HCT116 (cell line): ENCODE measurements around the gene SLC41A2. TPM values are rescaled to one million over a fixed set of nuclear protein-coding genes. Genes with fewer than 3 reads are reported as not detected.

Source experiments
- ATAC-seq: fragments of 200-7000 bp; cut with Tn5 transposase; 2 replicates; pipeline ENCODE4 v1.9.1; 2020; ENCODE audit warnings: mild to moderate bottlenecking, moderate library complexity
- BruUV-seq: library from RNA; stranded (reverse); fragments of 400-500 nt; replicated peaks from 2 replicates; lab custom pipeline; 2021; lab: Mats Ljungman, UMichigan
- CTCF ChIA-PET: fragments of 300-600 bp; sonication (Branson Sonifier 250); formaldehyde crosslinking; loops from one replicate; lab custom pipeline; 2021; ENCODE audit warnings: antibody characterized with exemption; lab: Charles Lee
- POLR2A ChIA-PET: fragments of 300-600, 350-600 bp; sonication (Branson Sonifier 250); formaldehyde crosslinking; loops from one replicate; lab custom pipeline; 2021; ENCODE audit warnings: antibody characterized with exemption; lab: Charles Lee
- RAD21 ChIA-PET, 2 experiments: fragments of 300-600 bp; sonication (Branson Sonifier 250); formaldehyde crosslinking; loops; one replicate each; lab custom pipeline; 2023; ENCODE audit warnings: low total read pairs in 2 of 2; ENCODE audit not compliant: uncharacterized antibody in 2 of 2, unreplicated experiment in 2 of 2, low non-redundant PET in 1 of 2; lab: Charles Lee
- DNase-seq: peaks from one replicate; pipeline ENCODE4 v3.0.0-alpha.2; 2010; ENCODE audit warnings: low read depth, low spot score
- H2AFZ ChIP-seq: fragments of 200-600 bp; shearing (Covaris generic), sonication (generic); 2 replicates; pipeline ENCODE4 v1.6.1; 2017; ENCODE audit warnings: low read depth, mixed run types, mixed read lengths, antibody characterized with exemption, low read length; ENCODE audit not compliant: poor library complexity, severe bottlenecking
- H3K27ac ChIP-seq: 2 replicates; pipeline ENCODE4 v1.5.1; 2012; ENCODE audit warnings: low read depth, low read length
- H3K27me3 ChIP-seq: fragments of 200-600 bp; sonication (generic); 2 replicates; pipeline ENCODE4 v1.6.1; 2016; ENCODE audit warnings: mixed run types, low read length, mixed read lengths; ENCODE audit not compliant: insufficient read depth
- H3K36me3 ChIP-seq, 2 experiments: fragments of 200-500 bp in 1 of 2; fragments of 200-600 bp in 1 of 2; sonication (Bioruptor generic) in 1 of 2; sonication (generic) in 1 of 2; 2 replicates each; pipeline versions ENCODE4 v1.5.1 to v1.6.1; 2014 to 2016; ENCODE audit warnings: low read length in 2 of 2, inconsistent platforms in 1 of 2, mixed read lengths in 1 of 2, mixed run types in 1 of 2; ENCODE audit not compliant: insufficient read depth in 2 of 2, control insufficient read depth in 1 of 2
- H3K4me1 ChIP-seq, 2 experiments: fragments of 200-600 bp in 1 of 2; sonication (generic) in 1 of 2; 2 replicates each; pipeline versions ENCODE4 v1.5.1 to v1.6.1; 2012 to 2017; ENCODE audit warnings: low read length in 2 of 2, inconsistent platforms in 1 of 2, mild to moderate bottlenecking in 1 of 2, mixed read lengths in 1 of 2, mixed run types in 1 of 2, moderate library complexity in 1 of 2; ENCODE audit not compliant: insufficient read depth in 2 of 2, control insufficient read depth in 1 of 2
- H3K4me2 ChIP-seq: fragments of 200-600 bp; sonication (generic); 2 replicates; pipeline ENCODE4 v1.6.1; 2017; ENCODE audit warnings: mixed run types, low read length, mixed read lengths
- H3K4me3 ChIP-seq, 2 experiments: fragments of 200-600 bp in 1 of 2; sonication (generic) in 1 of 2; replicated peaks in 1 of 2; 2 replicates each; pipeline ENCODE4 v1.5.1; 2011 to 2016; ENCODE audit warnings: low read length in 2 of 2, control low read depth in 1 of 2, low read depth in 1 of 2, mild to moderate bottlenecking in 1 of 2, mixed read lengths in 1 of 2, mixed run types in 1 of 2
- H3K79me2 ChIP-seq: fragments of 200-600 bp; sonication (generic); 2 replicates; pipeline ENCODE4 v1.6.1; 2017; ENCODE audit warnings: mild to moderate bottlenecking, mixed run types, low read length, moderate library complexity, mixed read lengths; ENCODE audit not compliant: insufficient read depth
- H3K9ac ChIP-seq: fragments of 200-600 bp; sonication (generic); 2 replicates; pipeline ENCODE4 v1.6.1; 2016; ENCODE audit warnings: low read length, mixed read lengths
- H3K9me2 ChIP-seq: fragments of 200-600 bp; sonication (generic), shearing (Covaris generic); 2 replicates; pipeline ENCODE4 v1.6.1; 2017; ENCODE audit warnings: mixed run types, mild to moderate bottlenecking, moderate library complexity; ENCODE audit not compliant: insufficient read depth
- H3K9me3 ChIP-seq, 2 experiments: fragments of 200-500 bp in 1 of 2; fragments of 200-600 bp in 1 of 2; sonication (Bioruptor generic) in 1 of 2; sonication (generic) in 1 of 2; 2 replicates each; pipeline ENCODE4 v1.6.1; 2014 to 2017; ENCODE audit warnings: low read length in 2 of 2, mixed read lengths in 2 of 2, inconsistent platforms in 1 of 2, low read depth in 1 of 2, mild to moderate bottlenecking in 1 of 2, mixed run types in 1 of 2, moderate library complexity in 1 of 2; ENCODE audit not compliant: control insufficient read depth in 1 of 2, insufficient read depth in 1 of 2
- H4K20me1 ChIP-seq: fragments of 200-600 bp; sonication (generic), shearing (Covaris generic); 2 replicates; pipeline ENCODE4 v1.6.1; 2017; ENCODE audit warnings: mixed run types, mild to moderate bottlenecking, moderate library complexity; ENCODE audit not compliant: insufficient read depth
- ATF3 ChIP-seq: IDR thresholded peaks from 2 replicates; pipeline ENCODE4 v1.6.1; 2012
- CBX3 ChIP-seq: IDR thresholded peaks from 2 replicates; pipeline ENCODE4 v1.6.1; 2012; ENCODE audit warnings: low read depth
- CEBPB ChIP-seq: IDR thresholded peaks from 2 replicates; pipeline ENCODE4 v1.6.1; 2012; ENCODE audit warnings: low read depth
- EGR1 ChIP-seq: IDR thresholded peaks from 2 replicates; pipeline ENCODE4 v1.6.1; 2012; ENCODE audit warnings: low read depth
- ELF1 ChIP-seq: IDR thresholded peaks from 2 replicates; pipeline ENCODE4 v1.6.1; 2012; ENCODE audit warnings: low read depth, borderline replicate concordance
- EZH2phosphoT487 ChIP-seq: fragments of 200-600 bp; IDR thresholded peaks from 2 replicates; pipeline ENCODE4 v1.6.1; 2018; ENCODE audit warnings: antibody characterized with exemption, borderline replicate concordance
- FOSL1 ChIP-seq: IDR thresholded peaks from 2 replicates; pipeline ENCODE4 v1.6.1; 2012; ENCODE audit warnings: low read depth
- POLR2AphosphoS5 ChIP-seq: IDR thresholded peaks from 2 replicates; pipeline ENCODE4 v1.6.1; 2011; ENCODE audit warnings: mild to moderate bottlenecking, low read depth, low read length, moderate library complexity
- RAD21 ChIP-seq: IDR thresholded peaks from 2 replicates; pipeline ENCODE4 v1.6.1; 2012; ENCODE audit warnings: low read depth, mild to moderate bottlenecking
- SIN3A ChIP-seq: IDR thresholded peaks from 2 replicates; pipeline ENCODE4 v1.6.1; 2012; ENCODE audit warnings: low read depth
- SP1 ChIP-seq: IDR thresholded peaks from 2 replicates; pipeline ENCODE4 v1.6.1; 2012; ENCODE audit warnings: low read depth
- SRF ChIP-seq: IDR thresholded peaks from 2 replicates; pipeline ENCODE4 v1.6.1; 2012; ENCODE audit warnings: low read depth
- TCF7L2 ChIP-seq: IDR thresholded peaks from 2 replicates; pipeline ENCODE4 v1.7.0; 2011; ENCODE audit warnings: borderline replicate concordance, inconsistent platforms; ENCODE audit not compliant: insufficient read depth, insufficient read length; ENCODE audit errors: extremely low read depth
- YY1 ChIP-seq: IDR thresholded peaks from 2 replicates; pipeline ENCODE4 v1.6.1; 2011; ENCODE audit warnings: low read length, low read depth, moderate library complexity, mild to moderate bottlenecking; ENCODE audit not compliant: insufficient replicate concordance; ENCODE audit errors: extremely low read depth
- ZFX ChIP-seq: fragments of 450-650 bp; IDR thresholded peaks from 2 replicates; pipeline ENCODE4 v1.6.1; 2017
- ZNF274 ChIP-seq: fragments of 200-500 bp; sonication (Bioruptor generic); IDR thresholded peaks from 2 replicates; pipeline ENCODE4 v1.6.1; 2014; ENCODE audit warnings: mild to moderate bottlenecking, low read depth, low read length, inconsistent platforms
- intact Hi-C: fragments of 100-400 bp; cut with micrococcal nuclease; formaldehyde crosslinking; loops from 2 replicates; pipeline ENCODE4 v1.10.0; 2022
- total RNA-seq: library from RNA; stranded (reverse); gene quantifications from one replicate; pipeline ENCODE4 v1.2.1, GENCODE V29; 2021; ENCODE audit not compliant: unreplicated experiment
- TF ChIP-seq, protein P1 (sequence below), 3 experiments: fragments of 200-600 bp in 1 of 3; sonication (generic) in 1 of 3; IDR thresholded peaks in 2 of 3; conservative IDR thresholded peaks in 1 of 3; 2 replicates each; pipeline ENCODE4 v1.5.1; 2012 to 2017; ENCODE audit warnings: low read depth in 2 of 3, low read length in 2 of 3, antibody characterized with exemption in 1 of 3, borderline replicate concordance in 1 of 3, control low read depth in 1 of 3, mild to moderate bottlenecking in 1 of 3, mixed read lengths in 1 of 3, mixed run types in 1 of 3, moderate library complexity in 1 of 3; ENCODE audit not compliant: insufficient read depth in 1 of 3
- TF ChIP-seq, protein P2 (sequence below): IDR thresholded peaks from 2 replicates; pipeline ENCODE4 v1.6.1; 2011; ENCODE audit warnings: mild to moderate bottlenecking, low read length, moderate library complexity; ENCODE audit not compliant: insufficient replicate concordance; ENCODE audit errors: extremely low read depth
- TF ChIP-seq, protein P3 (sequence below): IDR thresholded peaks from 2 replicates; pipeline ENCODE4 v1.6.1; 2012; ENCODE audit warnings: low read depth

SLC41A2 gene
- total RNA-seq, 1 experiment from 2014 or later, result 12.5 TPM

DNA sequence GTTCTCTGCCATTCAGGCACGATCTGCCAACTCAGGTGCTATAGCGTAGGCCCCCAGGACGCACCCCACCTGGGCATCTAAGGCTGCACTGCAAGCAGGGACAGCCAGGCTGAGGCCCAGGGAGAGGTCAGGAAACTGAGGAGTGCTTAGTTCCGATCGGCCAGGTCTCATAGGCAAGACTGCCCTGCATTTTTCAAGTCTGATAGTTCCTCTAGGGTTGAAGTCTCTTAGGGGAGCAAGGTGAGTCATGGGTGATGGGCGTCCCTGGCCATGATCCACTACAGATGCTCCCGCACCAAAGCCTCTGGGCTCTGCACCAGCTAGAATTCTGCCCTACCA lies 41.2 kb upstream of the SLC41A2 start:
- ChIA-PET RAD21 (no interaction called here), POLR2A (no interaction called here), CTCF (no interaction called here)
- H3K9me2 ChIP-seq, result no peaks in the 10 kb centered on the region
- no peak for ATAC-seq
- no peak overlapping the region for H3K9ac ChIP-seq
- no peaks in the 10 kb centered on the region for H3K27me3 ChIP-seq
- H3K36me3 ChIP-seq, result peaks cover 14 to 38% of the 10 kb centered on the region in 2 experiments; a peak in 3 of 4 replicates
- H3K27ac ChIP-seq, result no peak overlapping the region
- BruUV-seq, result no TSS peak
- H2AFZ ChIP-seq, result no peak overlapping the region
- H4K20me1 ChIP-seq, result no peaks in the 10 kb centered on the region; the same call in 1 of the 2 replicates
- intact Hi-C loops, result no loop called here
- H3K4me3 ChIP-seq, result no peak overlapping the region
- no peak overlapping the region for H3K4me2 ChIP-seq
- H3K9me3 ChIP-seq, result no peaks in the 10 kb centered on the region
- no peak for DNase-seq
- peaks cover 13% of the 10 kb centered on the region for H3K79me2 ChIP-seq
- no peaks in the 10 kb centered on the region for H3K4me1 ChIP-seq
- TF ChIP-seq SP1, result no peak
- no peak for TF ChIP-seq POLR2AphosphoS5
- TF ChIP-seq, protein P1, sequence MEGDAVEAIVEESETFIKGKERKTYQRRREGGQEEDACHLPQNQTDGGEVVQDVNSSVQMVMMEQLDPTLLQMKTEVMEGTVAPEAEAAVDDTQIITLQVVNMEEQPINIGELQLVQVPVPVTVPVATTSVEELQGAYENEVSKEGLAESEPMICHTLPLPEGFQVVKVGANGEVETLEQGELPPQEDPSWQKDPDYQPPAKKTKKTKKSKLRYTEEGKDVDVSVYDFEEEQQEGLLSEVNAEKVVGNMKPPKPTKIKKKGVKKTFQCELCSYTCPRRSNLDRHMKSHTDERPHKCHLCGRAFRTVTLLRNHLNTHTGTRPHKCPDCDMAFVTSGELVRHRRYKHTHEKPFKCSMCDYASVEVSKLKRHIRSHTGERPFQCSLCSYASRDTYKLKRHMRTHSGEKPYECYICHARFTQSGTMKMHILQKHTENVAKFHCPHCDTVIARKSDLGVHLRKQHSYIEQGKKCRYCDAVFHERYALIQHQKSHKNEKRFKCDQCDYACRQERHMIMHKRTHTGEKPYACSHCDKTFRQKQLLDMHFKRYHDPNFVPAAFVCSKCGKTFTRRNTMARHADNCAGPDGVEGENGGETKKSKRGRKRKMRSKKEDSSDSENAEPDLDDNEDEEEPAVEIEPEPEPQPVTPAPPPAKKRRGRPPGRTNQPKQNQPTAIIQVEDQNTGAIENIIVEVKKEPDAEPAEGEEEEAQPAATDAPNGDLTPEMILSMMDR (IDR thresholded peaks at IDR 0.05 in 2 of 3, conservative IDR thresholded peaks at IDR 0.05 in 1 of 3; ENCODE audit: borderline replicate concordance in 1 of 3, insufficient read depth in 1 of 3, low read depth in 2 of 3, low read length in 2 of 3), result no peak
- TF ChIP-seq RAD21, result no peak
- no peak for TF ChIP-seq ELF1
- no peak for TF ChIP-seq FOSL1
- no peak for TF ChIP-seq CEBPB
- no peak for TF ChIP-seq EGR1
- no peak for TF ChIP-seq ATF3
- no peak for TF ChIP-seq TCF7L2
- no peak for TF ChIP-seq SRF
- TF ChIP-seq, protein P2, sequence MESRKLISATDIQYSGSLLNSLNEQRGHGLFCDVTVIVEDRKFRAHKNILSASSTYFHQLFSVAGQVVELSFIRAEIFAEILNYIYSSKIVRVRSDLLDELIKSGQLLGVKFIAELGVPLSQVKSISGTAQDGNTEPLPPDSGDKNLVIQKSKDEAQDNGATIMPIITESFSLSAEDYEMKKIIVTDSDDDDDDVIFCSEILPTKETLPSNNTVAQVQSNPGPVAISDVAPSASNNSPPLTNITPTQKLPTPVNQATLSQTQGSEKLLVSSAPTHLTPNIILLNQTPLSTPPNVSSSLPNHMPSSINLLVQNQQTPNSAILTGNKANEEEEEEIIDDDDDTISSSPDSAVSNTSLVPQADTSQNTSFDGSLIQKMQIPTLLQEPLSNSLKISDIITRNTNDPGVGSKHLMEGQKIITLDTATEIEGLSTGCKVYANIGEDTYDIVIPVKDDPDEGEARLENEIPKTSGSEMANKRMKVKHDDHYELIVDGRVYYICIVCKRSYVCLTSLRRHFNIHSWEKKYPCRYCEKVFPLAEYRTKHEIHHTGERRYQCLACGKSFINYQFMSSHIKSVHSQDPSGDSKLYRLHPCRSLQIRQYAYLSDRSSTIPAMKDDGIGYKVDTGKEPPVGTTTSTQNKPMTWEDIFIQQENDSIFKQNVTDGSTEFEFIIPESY, result no peak
- no peak for TF ChIP-seq YY1
- no peak for TF ChIP-seq EZH2phosphoT487
- TF ChIP-seq ZNF274, result no peak
- no peak for TF ChIP-seq CBX3
- no peak for TF ChIP-seq SIN3A
- TF ChIP-seq, protein P3, sequence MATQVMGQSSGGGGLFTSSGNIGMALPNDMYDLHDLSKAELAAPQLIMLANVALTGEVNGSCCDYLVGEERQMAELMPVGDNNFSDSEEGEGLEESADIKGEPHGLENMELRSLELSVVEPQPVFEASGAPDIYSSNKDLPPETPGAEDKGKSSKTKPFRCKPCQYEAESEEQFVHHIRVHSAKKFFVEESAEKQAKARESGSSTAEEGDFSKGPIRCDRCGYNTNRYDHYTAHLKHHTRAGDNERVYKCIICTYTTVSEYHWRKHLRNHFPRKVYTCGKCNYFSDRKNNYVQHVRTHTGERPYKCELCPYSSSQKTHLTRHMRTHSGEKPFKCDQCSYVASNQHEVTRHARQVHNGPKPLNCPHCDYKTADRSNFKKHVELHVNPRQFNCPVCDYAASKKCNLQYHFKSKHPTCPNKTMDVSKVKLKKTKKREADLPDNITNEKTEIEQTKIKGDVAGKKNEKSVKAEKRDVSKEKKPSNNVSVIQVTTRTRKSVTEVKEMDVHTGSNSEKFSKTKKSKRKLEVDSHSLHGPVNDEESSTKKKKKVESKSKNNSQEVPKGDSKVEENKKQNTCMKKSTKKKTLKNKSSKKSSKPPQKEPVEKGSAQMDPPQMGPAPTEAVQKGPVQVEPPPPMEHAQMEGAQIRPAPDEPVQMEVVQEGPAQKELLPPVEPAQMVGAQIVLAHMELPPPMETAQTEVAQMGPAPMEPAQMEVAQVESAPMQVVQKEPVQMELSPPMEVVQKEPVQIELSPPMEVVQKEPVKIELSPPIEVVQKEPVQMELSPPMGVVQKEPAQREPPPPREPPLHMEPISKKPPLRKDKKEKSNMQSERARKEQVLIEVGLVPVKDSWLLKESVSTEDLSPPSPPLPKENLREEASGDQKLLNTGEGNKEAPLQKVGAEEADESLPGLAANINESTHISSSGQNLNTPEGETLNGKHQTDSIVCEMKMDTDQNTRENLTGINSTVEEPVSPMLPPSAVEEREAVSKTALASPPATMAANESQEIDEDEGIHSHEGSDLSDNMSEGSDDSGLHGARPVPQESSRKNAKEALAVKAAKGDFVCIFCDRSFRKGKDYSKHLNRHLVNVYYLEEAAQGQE, result no peak
- TF ChIP-seq ZFX, result no peak
- TF ChIP-seq, all 23 proteins: peak for 0
